Astrocyte of the cerebellum (primary cell): ENCODE results near the gene IFNA8.
"Not testable (repeated sequence)": the region's sequence is repeated elsewhere in the genome, so short reads cannot be mapped to it uniquely, and the experiment has no call there.

Experiments
- DNase-seq: peaks from one replicate; pipeline ENCODE4 v3.0.0-alpha.2; 2011; ENCODE audit warnings: low read depth
- H3K4me3 ChIP-seq: 2 replicates; pipeline ENCODE4 v1.5.1; 2011; ENCODE audit warnings: mild to moderate bottlenecking, low read depth, low read length, moderate library complexity
- CTCF ChIP-seq: IDR thresholded peaks from 2 replicates; pipeline ENCODE4 v1.5.1; 2012; ENCODE audit warnings: low read length, low read depth, moderate library complexity, mild to moderate bottlenecking; ENCODE audit errors: missing control alignments
- in situ Hi-C: cut with HindIII; loops from 2 replicates; pipeline ENCODE4 v1.10.0; 2017; ENCODE audit warnings: low sequenced_read_pairs

IFNA8 gene

GRCh38 chr9:21443849-21444625 is 35.1 kb downstream of the IFNA8 start:
- no peak for TF ChIP-seq CTCF
- no peak overlapping the region for H3K4me3 ChIP-seq
- in situ Hi-C loops = no loop called here
- DNase-seq = no peak

GRCh38 chr9:21449312-21449711 is 40.4 kb downstream of the IFNA8 start:
- DNase-seq, in situ Hi-C loops, H3K4me3 ChIP-seq: not testable (repeated sequence)

GRCh38 chr9:21450733-21451394 is 41.9 kb downstream of the IFNA8 start:
- no peak for TF ChIP-seq CTCF
- in situ Hi-C loops = loop anchor here (25.0 kb wide), 1 partner anchor 336 kb away; no protein-coding TSS in a partner anchor
- H3K4me3 ChIP-seq = no peak overlapping the region
- DNase-seq = no peak

GRCh38 chr9:21452681-21453080 is 43.8 kb downstream of the IFNA8 start:
- in situ Hi-C loops = loop anchor here (25.0 kb wide), 1 partner anchor 335 kb away; no protein-coding TSS in a partner anchor
- no peak for TF ChIP-seq CTCF
- no peak for DNase-seq
- no peak overlapping the region for H3K4me3 ChIP-seq

GRCh38 chr9:21454149-21454548 is 45.2 kb downstream of the IFNA8 start:
- in situ Hi-C loops = loop anchor here (25.0 kb wide), 1 partner anchor 333 kb away; no protein-coding TSS in a partner anchor
- H3K4me3 ChIP-seq = no peak overlapping the region
- TF ChIP-seq CTCF = no peak
- no peak for DNase-seq

- TF ChIP-seq CTCF = peak; percentile 62
- no peak overlapping the region for H3K4me3 ChIP-seq
- DNase-seq = no peak
- in situ Hi-C loops = loop anchor here (25.0 kb wide), 1 partner anchor 332 kb away; no protein-coding TSS in a partner anchor
Observed at GRCh38 chr9:21455320-21455719, 46.4 kb downstream of the IFNA8 start.
